Measurements from ENCODE around the gene BNC2.

GRCh38 chr9:16450043-16450442 is 420.4 kb downstream of the BNC2 start:
- no peak for TF ChIP-seq CTCF (conservative IDR thresholded peaks at IDR 0.05 in 1 of 2, IDR thresholded peaks at IDR 0.05 in 1 of 2; ENCODE audit: low read depth in 1 of 2, low read length in 2 of 2)
- TF ChIP-seq EZH2 (IDR thresholded peaks at IDR 0.05; ENCODE audit: low read length, missing control alignments) = no peak

Measured in fibroblast of lung (primary cell).